Stimulated activated CD8-positive, alpha-beta memory T cell treated with anti-CD3 and anti-CD28 coated beads, Interleukin-15, amount 100 ng/mL, for 48 hours (primary cell): ENCODE data around the gene FUT1.
A peak's percentile ranks its signal among the peaks of the same experiment; 100 is the strongest.
"Not testable (repeated sequence)": the region's sequence is repeated elsewhere in the genome, so short reads cannot be mapped to it uniquely, and the experiment has no call there.

Experiments used
- DNase-seq, 2 donors: peaks; one replicate each; pipeline ENCODE4 v3.0.0-alpha.2; 2020; ENCODE audit warnings: low read depth in 2 of 2

Gene FUT1

DNA sequence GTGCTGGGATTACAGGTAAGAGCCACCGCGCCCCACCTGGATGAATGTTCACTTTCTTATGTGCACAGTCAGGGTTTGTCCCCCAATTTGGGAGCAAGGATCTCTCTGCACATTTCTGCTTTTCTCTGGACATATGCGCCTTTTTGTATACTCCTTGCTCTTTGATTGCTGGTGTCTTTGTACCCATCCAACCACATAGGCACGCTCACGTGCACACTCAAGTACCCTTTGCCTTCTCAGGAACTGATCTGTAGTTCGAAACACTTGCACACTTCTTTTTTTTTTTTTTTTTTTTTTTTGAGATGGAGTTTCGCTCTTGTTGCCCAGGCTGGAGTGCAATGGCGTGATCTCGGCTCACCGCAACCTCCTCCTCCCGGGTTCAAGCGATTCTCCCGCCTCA is 34.3 kb downstream of the FUT1 start:
- not testable (repeated sequence) for DNase-seq

- no peak for DNase-seq
These were observed 35.7 kb downstream of the FUT1 start for GRCh38 chr19:48716562-48717291.

- DNase-seq, result no peak
These were observed 36.7 kb downstream of the FUT1 start for GRCh38 chr19:48715681-48716171.

DNA sequence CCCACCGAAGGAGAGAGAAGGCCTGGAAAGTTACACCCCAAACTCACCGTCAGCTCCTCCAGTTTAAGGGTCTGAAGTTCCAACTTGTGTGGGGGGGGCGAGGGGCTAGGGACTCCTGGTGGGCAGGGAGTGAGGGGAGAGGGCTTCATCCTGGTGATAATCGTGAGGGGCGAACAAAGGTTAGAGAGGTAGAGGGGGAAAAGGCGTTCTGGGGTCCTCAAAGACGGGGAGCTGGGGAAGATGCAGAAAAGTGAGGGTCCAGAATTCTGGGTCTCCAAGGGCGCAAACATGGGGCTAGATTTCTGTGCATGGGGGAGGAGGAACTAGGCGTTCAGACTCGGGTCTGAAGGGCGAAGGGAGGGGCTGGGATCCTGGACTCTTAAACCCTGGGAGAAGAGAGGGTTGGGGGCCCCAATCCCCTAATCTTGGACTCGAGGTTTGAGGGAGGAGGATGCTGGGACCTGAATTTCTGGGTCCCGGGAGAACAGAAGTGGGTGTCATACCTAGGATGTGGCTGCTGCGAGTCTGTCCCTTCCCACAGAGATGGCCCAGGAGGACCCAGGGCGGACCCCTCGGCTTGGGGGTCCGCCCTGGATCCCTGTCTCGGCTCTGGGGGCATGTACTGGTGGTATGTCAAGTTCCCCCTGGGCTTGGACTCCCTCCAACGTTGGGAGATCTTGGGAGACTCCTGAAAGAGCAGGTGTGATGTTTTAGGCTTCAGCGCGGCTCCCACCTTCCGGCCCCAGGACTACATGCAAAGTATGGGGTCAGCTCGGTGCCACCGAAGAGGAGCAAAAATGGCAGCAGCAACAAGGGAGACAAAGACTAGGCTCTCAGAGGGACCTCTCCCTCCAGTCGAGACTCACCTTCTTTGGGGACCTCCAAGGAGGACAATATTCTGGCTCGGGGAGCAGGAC is 37.4 kb downstream of the FUT1 start:
- DNase-seq, result no peak

- peak; percentile 98 for DNase-seq
These were observed 38.3 kb downstream of the FUT1 start for GRCh38 chr19:48713864-48714755.

DNA sequence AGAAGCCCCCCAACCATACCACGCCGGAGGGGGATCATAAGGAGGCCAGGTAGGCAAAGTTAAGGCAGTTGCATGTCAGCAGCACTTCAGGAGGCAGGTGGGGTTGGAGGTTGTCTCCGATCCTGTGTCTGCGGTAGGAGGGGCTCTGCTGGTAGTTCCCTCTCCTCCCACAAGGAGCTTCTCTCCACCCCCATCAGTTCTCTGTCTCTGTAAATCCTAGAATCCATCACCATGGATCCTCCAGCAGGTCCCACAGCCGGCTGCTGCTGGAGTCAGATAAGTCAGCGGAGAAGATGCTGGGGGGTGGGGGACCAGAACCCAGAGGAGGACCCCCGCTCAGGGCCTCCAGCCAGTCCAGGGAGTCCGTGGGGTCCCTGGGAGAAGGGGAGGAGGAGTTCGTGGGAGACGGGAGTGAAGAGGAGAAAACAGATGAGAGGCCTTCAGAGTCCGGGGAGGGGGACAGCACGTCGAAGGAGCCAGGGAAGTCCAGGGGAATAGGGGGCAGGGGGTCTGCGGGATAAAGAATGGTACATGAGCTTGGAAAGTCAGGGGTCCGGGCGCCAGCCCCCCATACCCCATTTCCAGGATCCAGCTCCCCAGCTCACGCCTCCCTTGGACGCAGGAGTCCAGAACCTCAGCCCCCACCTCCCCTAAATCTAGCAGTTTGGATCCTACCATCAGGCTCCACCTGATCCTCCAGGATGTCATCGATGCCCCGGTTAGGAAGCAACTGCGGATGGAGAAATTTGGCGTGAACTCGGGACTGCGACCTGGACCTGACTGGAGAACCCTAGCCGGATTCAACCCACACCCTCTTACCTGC is 39.2 kb downstream of the FUT1 start:
- DNase-seq, result no peak

- no peak for DNase-seq
These were observed 41.3 kb downstream of the FUT1 start for GRCh38 chr19:48711106-48711662.

DNA sequence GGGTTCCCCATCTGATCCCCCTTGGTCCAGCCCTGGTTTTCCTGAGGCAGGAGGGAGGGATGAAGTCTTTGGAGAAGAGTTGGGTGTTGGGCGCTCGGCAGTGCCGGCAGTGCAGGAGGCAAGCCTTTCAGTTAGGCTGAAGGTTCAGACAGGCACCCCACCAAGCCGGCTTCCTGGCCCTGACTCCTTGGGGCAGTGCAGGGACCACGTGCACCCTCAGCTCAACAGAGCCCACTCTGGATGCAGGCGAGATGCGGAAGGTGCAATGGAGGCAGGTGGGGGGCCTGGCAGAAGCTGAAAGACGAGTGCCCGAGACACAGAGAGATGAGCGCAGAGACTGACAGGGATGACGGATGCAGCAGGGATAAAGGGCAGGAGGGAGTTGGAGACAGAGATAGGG is 44.0 kb downstream of the FUT1 start:
- DNase-seq, result no peak

GRCh38 chr19:48705431-48705830 is 47.0 kb downstream of the FUT1 start:
- DNase-seq, result no peak

- no peak for DNase-seq
These were observed 49.1 kb downstream of the FUT1 start for GRCh38 chr19:48703316-48703715.

- no peak for DNase-seq
These were observed 49.7 kb downstream of the FUT1 start for GRCh38 chr19:48702701-48703100.

DNA sequence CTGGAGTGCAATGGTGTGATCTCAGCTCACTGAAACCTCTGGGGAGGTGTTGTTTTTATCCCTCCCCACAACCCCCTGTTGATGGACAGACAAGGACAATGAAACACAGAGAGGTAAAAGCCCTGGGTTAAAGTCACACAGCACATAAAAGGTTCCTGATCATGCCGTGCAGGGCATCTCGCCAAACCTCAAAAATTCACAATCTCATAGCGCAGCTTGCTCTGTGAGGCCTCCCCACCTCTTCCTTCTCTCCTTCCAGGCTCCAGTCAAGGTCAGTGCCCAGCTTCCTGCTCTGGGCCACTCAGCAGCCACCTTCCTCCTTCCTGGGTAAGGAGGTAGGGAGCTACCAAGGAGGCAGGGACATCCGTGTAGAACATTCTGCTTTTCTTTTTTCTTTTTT is 54.4 kb downstream of the FUT1 start:
- no peak for DNase-seq
